ENCODE measurements around the gene PI4KA. TPM values are rescaled to one million over a fixed set of nuclear protein-coding genes. Genes with fewer than 3 reads are reported as not detected.
"Not testable (repeated sequence)": the region's sequence is repeated elsewhere in the genome, so short reads cannot be mapped to it uniquely, and the experiment has no call there.

Gene PI4KA
- total RNA-seq, 3 donors from 2014 or later (not counting 1 experiment from before 2014, with no cell fraction given): 208 to 233 (median 215) TPM

DNA sequence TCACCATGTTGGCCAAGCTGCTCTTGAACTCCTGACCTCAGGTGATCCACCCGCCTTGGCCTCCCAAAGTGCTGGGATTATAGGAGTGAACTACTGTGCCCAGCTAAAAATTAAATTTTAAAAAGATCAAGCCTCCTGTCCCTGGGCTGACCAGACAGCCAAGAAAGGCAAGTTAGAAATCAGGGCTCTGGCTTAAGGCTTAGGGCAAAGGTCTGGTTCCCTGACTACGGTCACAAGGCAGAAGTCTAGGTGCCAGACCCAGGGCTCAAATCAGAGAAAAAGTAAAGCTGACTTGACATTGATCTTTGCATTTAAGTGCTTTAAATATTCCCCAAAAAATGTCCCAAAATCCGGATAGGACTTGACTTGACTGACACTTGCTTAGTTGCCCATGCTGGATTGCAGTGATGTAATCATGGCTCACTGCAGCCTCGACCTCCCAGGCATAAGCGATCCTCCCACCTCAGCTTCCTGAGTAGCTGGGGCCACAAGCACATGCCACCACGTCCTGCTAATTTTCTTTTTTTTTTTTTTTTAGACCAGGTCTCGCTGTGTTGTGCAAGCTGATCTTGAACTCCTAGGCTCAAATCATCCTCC lies 41.3 kb upstream of the PI4KA start:
- H3K9me3 Mint-ChIP-seq: no peaks in the 10 kb centered on the region
- no peak overlapping the region for H3K27ac Mint-ChIP-seq
- TF ChIP-seq, protein P1, sequence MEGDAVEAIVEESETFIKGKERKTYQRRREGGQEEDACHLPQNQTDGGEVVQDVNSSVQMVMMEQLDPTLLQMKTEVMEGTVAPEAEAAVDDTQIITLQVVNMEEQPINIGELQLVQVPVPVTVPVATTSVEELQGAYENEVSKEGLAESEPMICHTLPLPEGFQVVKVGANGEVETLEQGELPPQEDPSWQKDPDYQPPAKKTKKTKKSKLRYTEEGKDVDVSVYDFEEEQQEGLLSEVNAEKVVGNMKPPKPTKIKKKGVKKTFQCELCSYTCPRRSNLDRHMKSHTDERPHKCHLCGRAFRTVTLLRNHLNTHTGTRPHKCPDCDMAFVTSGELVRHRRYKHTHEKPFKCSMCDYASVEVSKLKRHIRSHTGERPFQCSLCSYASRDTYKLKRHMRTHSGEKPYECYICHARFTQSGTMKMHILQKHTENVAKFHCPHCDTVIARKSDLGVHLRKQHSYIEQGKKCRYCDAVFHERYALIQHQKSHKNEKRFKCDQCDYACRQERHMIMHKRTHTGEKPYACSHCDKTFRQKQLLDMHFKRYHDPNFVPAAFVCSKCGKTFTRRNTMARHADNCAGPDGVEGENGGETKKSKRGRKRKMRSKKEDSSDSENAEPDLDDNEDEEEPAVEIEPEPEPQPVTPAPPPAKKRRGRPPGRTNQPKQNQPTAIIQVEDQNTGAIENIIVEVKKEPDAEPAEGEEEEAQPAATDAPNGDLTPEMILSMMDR (IDR thresholded peaks at IDR 0.05): no peak
- ATAC-seq: no peak
- H3K27ac ChIP-seq (ENCODE audit: low read length): no peak overlapping the region
- no peaks in the 10 kb centered on the region for H3K36me3 ChIP-seq (ENCODE audit: control insufficient read depth, insufficient read depth, low read length)
- H3K36me3 Mint-ChIP-seq: no peaks in the 10 kb centered on the region
- H3K27me3 Mint-ChIP-seq (ENCODE audit: low read depth in 2 of 2): no peaks in the 10 kb centered on the region
- 62% methylated on average over 7 of the region's 7 CpGs for WGBS (ENCODE audit: insufficient coverage)
- intact Hi-C loops (cut with micrococcal nuclease): no loop called here
- no peaks in the 10 kb centered on the region for H3K27me3 ChIP-seq (ENCODE audit: control insufficient read depth, insufficient read depth, low read length)
- H3K9me3 ChIP-seq (ENCODE audit: control insufficient read depth, insufficient read depth, low read length): no peaks in the 10 kb centered on the region
- no peak overlapping the region for H3K4me3 Mint-ChIP-seq
- H3K4me1 ChIP-seq (ENCODE audit: control insufficient read depth, insufficient read depth, low read length): no peaks in the 10 kb centered on the region
- H3K4me1 Mint-ChIP-seq: no peaks in the 10 kb centered on the region
- H3K4me3 ChIP-seq (ENCODE audit: low read length): no peak overlapping the region
- no peak for DNase-seq

DNA sequence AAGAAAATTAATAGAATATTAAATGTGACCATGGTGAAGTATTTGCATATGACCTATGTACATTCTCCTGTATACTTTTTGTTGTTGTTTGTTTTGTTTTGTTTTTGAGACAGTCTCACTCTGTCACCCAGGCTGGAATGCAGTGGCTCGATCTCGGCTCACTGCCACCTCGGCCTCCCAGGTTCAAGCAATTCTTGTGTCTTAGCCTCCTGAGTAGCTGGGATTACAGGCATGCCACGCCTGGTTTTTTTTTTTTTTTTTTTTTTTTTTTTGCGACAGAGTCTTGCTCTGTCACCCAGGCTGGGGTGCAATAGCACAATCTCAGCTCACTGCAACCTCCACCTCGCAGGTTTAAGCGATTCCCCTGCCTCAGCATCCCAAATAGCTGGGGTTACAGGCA lies 39.1 kb upstream of the PI4KA start:
- ATAC-seq; H3K27me3 Mint-ChIP-seq (ENCODE audit: low read depth in 2 of 2); H3K36me3 ChIP-seq (ENCODE audit: control insufficient read depth, insufficient read depth, low read length); H3K4me3 Mint-ChIP-seq; H3K27ac Mint-ChIP-seq; H3K4me1 Mint-ChIP-seq; H3K27me3 ChIP-seq (ENCODE audit: control insufficient read depth, insufficient read depth, low read length); H3K4me1 ChIP-seq (ENCODE audit: control insufficient read depth, insufficient read depth, low read length); H3K36me3 Mint-ChIP-seq; H3K27ac ChIP-seq (ENCODE audit: low read length); DNase-seq; H3K4me3 ChIP-seq (ENCODE audit: low read length); H3K9me3 ChIP-seq (ENCODE audit: control insufficient read depth, insufficient read depth, low read length); H3K9me3 Mint-ChIP-seq; intact Hi-C loops (cut with micrococcal nuclease): not testable (repeated sequence)
- 92% methylated on average over 7 of the region's 7 CpGs for WGBS (ENCODE audit: insufficient coverage)

DNA sequence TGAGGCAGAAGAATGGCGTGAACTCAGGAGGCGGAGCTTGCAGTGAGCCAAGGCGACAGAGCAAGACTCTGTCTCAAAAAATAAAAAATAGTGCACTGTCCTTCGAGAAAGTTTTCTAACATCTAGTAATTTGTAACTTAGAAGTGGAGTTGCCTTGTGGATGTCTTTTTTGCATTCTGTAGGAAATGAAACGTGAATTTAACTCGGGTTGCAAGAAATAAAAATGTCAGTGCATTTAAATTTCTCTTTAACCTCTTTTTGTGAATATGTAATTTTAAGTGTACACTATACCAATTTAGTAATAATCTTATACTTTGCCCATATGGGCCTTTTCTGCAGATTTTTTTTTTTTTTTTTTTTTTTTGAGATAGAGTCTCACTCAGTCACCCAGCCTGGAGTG lies 32.4 kb upstream of the PI4KA start:
- H3K27ac Mint-ChIP-seq: no peak overlapping the region
- H3K4me1 ChIP-seq (ENCODE audit: control insufficient read depth, insufficient read depth, low read length): peaks cover 1% of the 10 kb centered on the region
- ATAC-seq (no peak), DNase-seq (no peak)
- H3K36me3 Mint-ChIP-seq: peaks cover 25% of the 10 kb centered on the region
- H3K4me1 Mint-ChIP-seq: peaks cover 0 to under 1% of the 10 kb centered on the region in 2 donors
- H3K27ac ChIP-seq (ENCODE audit: low read length): no peak overlapping the region
- intact Hi-C loops (cut with micrococcal nuclease): no loop called here
- WGBS (ENCODE audit: insufficient coverage): 100% methylated on average over 4 of the region's 6 CpGs
- no peaks in the 10 kb centered on the region for H3K27me3 Mint-ChIP-seq (ENCODE audit: low read depth in 2 of 2)
- no peaks in the 10 kb centered on the region for H3K9me3 Mint-ChIP-seq
- TF ChIP-seq, protein P1 (IDR thresholded peaks at IDR 0.05): no peak
- no peaks in the 10 kb centered on the region for H3K9me3 ChIP-seq (ENCODE audit: control insufficient read depth, insufficient read depth, low read length)
- H3K4me3 ChIP-seq (ENCODE audit: low read length): no peak overlapping the region
- no peak overlapping the region for H3K4me3 Mint-ChIP-seq
- no peaks in the 10 kb centered on the region for H3K27me3 ChIP-seq (ENCODE audit: control insufficient read depth, insufficient read depth, low read length)
- H3K36me3 ChIP-seq (ENCODE audit: control insufficient read depth, insufficient read depth, low read length): peaks cover 31% of the 10 kb centered on the region

DNA sequence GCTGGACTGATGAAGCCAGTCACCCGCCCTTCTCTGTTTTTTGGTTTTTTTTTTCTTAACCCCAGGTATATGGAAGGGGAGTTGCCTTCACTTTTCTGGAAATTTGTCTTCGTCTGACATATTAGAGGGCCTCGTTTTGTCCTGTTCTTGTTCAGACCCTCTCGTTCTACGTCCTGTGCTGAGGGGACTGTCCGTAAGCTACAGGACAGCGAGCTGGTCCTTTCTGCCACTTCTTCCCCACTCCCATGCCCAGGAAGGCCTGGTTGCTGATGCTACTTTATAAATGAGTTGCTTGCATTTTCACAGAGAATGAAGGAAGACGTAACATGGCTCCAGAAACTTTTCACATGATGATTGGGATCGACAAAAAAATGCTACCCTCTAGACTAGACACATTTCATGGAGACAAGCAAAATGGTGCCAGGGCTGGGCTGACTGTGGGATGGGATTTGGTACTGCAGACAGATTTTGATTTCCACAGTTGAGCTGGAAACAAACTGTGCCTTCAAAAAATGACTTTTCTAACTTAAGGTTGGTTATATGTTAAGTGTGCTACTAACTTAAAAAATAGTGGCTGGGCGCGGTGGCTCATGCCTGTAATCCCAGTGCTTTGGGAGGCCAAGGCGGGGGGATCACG lies 31.4 kb upstream of the PI4KA start:
- Mint-ChIP-seq H3K9me3 (no peaks in the 10 kb centered on the region), H3K4me1 (peaks cover 9% of the 10 kb centered on the region in 2 donors), H3K27ac (no peak overlapping the region), H3K4me3 (no peak overlapping the region), H3K27me3 (ENCODE audit: low read depth in 2 of 2) (no peaks in the 10 kb centered on the region), H3K36me3 (peaks cover 25% of the 10 kb centered on the region)
- Histone ChIP-seq H3K27me3 (ENCODE audit: control insufficient read depth, insufficient read depth, low read length) (no peaks in the 10 kb centered on the region), H3K4me3 (ENCODE audit: low read length) (no peak overlapping the region), H3K4me1 (ENCODE audit: control insufficient read depth, insufficient read depth, low read length) (peaks cover 10% of the 10 kb centered on the region), H3K9me3 (ENCODE audit: control insufficient read depth, insufficient read depth, low read length) (no peaks in the 10 kb centered on the region), H3K27ac (ENCODE audit: low read length) (no peak overlapping the region), H3K36me3 (ENCODE audit: control insufficient read depth, insufficient read depth, low read length) (peaks cover 36% of the 10 kb centered on the region)
- no peak for ATAC-seq
- TF ChIP-seq, protein P1 (IDR thresholded peaks at IDR 0.05): no peak
- over 99% methylated on average over 12 of the region's 13 CpGs for WGBS (ENCODE audit: insufficient coverage)
- intact Hi-C loops (cut with micrococcal nuclease): no loop called here
- DNase-seq: no peak

All from natural killer cell (primary cell).